ENCODE results near the gene SLC22A2.

Gene SLC22A2

DNA sequence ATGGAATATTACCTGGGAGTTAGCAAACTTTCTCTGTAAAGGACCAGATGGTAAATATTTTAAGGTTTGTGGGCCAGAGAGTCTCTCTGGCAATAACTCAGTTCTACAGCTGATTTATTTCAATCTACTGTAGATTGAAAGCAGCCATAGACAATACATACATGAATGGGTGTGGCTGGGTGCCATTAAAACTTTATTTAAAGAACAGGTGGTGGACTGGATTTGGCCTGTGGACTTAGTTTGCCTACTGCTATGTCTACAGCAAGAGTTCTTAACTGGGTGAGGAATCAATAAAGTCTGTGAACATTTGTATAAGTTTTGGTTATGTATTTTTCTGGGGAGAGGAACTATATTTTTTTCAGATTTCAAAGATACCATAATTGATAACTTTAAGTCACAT lies 55.1 kb downstream of the SLC22A2 start:
- no peak for DNase-seq

DNA sequence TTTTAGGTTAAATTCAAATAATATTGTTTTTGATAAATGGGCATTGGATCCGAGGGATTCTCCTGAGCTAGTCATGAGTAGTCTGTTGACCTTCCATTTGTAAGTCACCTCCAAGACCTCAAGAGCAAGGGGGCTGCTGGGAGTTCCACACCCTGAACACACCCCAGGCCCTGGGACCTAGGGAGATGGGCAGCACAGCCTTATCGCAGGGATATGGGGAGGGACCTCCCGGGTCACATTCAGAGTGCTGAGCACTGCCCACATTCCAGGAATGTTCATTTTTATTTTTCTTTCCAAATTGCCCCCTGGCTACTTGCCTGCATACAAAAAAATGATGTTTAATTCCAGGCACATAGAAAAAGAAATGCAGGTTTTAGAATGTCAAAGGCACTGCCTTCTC lies 55.5 kb downstream of the SLC22A2 start:
- DNase-seq = no peak

DNA sequence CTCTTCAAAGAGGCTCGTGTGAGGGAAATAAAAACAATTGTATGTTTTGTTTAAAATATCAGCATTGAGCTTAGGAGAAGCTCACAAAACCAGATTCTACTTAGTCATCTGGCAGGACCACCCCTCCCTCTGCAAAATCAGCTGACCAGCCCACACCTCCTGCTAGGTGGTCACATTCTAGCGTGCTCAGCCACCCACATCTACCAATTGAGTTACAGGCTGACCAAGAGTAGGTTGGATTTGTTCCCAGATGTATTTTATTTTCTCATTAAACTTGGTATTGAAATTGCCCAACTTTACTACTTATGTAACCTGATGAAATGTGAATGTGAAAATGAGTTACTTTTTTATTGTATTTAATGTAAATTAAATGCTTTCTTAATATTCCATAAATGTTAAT lies 56.2 kb downstream of the SLC22A2 start:
- no peak for DNase-seq

DNA sequence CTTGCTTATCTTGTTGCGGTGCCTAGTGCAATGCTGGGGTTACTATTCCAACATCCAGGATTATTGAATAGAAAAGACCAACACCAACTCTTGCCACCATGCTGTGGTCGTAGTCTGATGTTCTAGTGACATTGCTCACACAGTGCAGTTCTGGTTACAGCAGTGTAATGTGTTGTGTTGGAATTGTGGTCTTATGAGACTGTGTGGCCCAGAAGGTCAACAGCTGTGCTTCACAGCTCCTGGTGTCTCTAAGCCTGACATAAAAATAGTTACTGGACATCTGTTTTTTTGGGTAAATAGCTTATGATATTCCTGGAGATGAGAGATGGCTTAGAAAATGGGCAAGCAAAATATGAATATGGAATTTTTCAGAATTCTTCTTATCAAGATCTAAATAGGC lies 57.6 kb downstream of the SLC22A2 start:
- no peak for DNase-seq

DNA sequence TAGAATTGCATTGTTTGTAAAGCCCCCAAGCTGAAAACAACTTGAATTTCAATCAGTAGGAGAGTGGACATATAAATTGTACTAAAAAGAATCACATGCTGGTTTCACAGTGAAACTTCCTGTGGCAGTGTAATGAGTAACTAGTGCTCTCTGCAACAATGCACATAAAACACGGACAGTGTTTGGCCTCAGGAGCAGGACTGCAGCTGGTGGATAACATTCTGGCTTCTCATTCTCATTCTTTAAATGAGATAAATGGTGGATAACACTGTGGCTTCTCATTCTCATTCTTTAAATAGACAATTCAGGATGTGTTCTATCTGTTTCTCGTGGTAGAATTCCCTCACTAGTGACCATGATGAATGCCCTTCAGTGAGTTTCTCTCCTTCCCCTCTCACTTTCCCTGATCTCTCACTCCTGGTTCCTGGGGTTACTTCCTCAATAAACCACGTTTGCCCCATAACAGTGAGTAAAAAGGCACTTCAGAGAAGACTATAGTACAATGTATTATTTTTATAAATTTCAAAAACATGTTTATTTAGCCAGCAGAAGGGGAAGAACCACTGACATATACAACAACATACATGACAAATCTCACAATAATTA lies 59.9 kb downstream of the SLC22A2 start:
- no peak for DNase-seq

DNA sequence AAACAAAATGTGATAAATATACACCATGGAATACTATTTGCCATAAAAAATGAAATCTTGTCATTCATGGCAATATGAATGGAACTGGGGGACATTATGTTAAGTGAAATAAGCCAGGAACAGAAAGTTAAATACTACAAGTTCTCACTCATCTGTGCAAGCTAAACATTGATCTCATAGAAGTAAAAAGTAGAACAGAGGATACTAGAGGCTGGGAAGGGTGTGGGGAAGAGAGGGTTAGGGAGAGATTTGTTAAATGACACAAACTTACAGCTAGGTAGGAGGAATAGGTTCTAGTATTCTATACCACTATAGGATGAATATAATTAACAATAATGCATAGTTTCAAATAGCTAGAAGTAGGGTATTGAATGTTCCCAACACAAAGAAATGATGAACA lies 61.0 kb downstream of the SLC22A2 start:
- DNase-seq = no peak

DNA sequence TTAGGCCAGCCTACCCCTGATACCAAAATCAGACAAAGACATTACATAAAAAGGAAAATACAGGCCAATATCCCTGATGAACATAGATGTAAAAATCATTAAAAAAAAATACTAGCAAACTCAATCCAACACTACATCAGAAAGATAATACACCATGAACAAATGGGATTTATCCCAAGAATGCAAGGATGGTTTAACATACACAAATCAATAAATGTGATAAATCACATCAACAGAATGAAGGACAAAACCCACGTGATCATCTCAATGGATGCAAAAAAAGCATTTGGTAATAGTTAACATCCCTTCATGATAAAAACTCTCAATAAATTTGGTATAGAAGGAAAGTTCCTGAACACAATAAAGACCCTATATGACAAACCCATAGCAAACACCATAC lies 63.8 kb downstream of the SLC22A2 start:
- no peak for DNase-seq

DNA sequence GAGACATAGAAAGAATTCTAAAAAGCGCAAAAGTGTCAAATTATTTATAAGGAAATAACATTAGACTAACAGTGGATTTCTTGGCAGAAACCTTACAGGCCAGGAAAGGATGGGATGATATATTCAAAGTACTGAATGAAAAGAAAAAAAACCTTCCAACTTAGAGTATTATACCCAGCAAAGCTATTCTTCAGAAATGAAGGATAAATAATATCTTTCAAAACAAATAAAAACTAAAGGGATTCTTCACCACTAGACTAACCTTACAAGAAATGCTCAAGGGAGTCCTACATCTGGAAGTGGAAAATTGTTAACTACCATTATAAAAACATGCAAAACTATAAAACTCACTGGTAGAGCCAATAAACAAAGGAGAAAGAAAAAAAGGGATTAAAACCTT lies 65.8 kb downstream of the SLC22A2 start:
- no peak for DNase-seq

DNA sequence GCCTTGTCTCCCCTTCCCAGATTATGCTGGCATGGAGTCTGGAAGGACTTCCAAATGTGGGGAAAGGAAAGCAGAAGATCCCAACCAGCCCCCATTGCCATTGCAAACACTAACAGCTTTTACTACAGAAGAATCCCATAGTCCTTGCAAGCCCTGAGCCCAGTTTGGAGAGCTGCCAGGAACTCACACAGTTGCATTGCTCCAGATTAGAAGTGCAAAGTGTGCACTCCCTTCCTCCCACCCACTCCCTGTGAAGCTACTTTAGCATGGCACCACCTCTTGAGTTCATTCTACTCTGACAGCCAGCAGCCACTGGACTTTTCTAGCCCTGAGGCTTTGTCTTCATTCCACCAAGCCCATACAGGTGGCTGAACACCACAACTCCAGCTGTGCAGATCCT lies 67.6 kb downstream of the SLC22A2 start:
- no peak for DNase-seq

DNA sequence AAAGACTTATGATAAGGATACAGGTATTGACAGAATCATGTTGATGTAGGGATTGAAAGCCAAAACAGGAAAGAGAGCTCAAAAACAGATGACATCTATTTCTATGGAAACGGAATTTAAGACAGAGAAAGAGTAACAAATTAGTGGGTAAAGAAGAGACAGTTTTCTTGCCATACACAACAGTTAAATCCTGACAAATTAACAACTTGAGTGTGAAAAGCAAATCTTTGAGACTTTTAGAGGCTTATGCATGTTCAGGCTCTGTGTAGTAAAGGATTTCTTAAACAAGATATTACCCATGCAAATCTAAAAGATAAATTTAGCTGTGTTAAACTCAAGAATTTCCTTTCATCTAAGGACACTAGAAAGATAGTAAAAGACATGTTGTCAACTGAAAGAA lies 68.5 kb downstream of the SLC22A2 start:
- no peak for DNase-seq

DNA sequence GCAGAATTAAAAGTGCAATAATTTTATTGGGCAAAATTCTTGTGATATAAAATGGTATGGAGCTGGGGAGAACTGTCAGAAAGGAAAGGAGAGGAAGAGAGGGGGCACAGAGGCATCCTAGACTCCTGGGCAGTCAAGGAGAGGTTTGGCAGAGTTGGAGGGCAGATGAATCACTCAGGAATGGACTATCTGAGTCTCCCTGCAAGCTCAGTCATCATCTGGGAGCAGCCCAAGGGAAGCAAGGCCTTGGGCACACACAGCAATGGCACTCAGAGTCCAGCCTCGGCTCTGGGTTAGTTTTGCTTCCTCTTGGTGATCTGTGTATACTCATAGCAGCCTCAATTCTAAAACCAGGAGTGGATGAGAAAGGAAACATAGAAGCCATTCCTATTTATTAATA lies 69.8 kb downstream of the SLC22A2 start:
- DNase-seq = no peak

DNA sequence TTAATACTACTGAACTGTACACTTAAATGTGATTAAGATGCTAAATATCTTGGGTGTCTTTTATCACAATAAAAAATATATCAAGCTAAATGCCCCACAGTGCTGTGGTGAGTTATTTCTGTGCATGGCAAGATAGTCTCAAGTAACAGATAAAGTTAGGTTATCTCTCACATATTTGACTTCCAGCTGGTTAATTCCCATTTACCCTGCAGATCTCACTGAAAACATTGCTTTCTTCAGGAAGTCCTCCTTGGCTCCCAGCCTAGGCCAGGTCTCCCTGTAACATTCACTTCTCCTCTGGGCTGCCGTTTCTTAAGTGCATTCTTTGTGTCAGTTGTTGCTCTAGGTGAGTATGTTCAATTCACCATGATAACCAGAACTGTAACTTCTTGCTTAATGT lies 77.9 kb downstream of the SLC22A2 start:
- no peak for DNase-seq

DNA sequence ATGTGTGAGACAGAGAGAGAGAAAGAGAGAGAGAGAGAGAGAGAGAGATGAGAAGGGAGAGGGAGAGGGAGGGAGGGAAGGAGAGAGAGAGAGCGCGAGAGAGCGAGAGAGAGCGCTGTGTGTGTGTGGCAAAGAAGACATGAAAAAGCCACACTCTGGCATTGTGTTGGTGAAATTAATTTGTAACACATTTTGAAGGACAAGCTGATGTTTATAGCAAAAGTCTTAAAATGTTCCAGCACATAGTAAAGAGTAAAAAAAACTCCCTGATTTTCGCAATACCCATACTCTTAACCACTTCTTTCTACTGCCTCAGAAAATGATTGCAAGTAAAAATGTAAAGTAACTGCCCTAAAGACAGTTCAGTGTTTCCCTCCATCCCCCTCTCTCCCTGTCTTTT lies 80.3 kb downstream of the SLC22A2 start:
- DNase-seq = no peak

DNA sequence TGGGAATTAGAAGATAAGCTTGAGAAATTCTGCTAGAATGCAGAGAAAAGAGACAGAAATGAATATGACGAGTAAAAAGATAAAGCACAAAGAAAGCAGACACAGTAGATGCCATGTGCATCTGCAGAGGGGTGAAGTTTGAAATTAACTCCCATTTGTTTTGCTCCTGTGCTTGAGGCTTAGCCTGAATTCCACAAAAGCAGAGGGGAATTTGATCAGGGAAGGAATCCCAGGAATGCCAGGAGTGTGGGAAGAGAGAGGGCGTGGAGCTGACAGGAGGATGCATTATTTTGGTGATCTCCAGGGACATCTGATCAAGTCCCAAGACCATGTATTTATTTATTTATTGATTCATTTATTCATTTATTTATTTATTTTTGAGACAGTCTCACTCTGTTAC lies 81.4 kb downstream of the SLC22A2 start:
- DNase-seq = no peak

DNA sequence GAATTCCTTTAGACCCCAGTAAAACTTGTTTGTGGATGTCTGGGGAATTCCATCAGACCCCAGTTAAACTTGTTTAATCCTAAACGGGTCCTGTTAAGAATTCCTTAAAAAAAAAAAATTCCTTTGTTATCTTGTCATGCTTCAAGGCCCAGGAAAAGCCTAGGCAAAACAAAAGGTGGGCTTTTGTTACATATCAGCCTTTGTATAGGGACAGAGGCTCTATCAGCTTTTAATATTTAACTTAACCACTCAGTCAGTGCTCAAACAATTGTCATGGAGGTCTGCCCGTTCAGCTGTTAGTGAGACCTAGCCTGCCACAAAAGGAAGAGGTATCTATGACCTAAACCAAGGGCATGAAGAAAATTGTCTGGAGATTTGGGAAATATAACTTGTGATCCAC lies 83.9 kb downstream of the SLC22A2 start:
- DNase-seq = no peak

DNA sequence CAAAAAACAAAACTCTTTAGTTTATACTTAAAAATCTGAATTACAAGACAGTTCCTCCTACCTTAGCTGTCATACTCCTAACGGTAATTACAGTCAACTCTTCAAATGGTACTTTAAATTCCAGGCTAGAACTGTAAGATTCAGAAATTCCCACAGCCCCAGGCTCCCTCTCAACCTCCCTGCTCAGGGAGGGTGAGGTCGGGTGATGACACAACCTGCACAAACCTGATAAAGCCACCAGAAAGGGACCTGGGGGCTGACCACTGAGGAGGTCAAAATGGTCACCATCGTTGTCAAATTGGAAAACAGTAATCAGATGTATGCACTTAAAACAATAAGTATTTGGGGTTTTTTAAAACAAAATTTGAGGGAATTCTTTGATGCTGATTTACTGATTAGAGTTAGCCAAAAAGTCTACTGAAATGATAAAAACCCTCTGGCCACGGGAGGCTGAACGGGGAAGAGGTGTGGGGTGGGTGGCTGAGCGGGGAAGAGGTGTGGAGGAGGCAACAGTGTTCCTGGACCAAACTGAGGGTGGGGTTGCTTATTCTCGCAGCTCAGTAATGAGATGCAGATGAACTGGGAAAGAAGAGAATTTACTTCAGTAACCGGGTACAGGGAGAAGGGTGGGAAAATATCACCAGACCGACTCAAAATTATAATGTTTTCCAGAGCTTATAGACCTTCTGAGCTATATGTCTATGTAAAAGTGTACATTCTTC lies 84.7 kb downstream of the SLC22A2 start:
- DNase-seq = no peak

DNA sequence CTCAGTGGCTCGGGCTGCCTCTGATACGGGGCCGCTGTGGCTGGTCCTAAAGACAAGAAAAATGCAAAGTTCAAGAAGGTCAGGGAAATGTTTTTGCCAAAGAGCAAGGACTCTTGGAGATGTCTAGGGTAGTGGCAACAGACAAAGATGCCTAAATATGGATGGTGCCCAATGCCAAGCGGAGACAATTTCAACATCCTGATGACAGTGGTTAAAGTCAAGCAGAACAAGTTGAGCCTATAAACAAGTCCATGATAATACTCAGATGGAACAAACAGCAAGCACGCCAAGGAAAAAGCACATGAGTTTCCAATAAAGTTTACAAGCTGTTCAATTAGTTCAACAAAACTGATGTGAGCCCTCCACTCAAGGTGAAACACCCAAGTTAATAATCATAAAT lies 85.9 kb downstream of the SLC22A2 start:
- DNase-seq = no peak

DNA sequence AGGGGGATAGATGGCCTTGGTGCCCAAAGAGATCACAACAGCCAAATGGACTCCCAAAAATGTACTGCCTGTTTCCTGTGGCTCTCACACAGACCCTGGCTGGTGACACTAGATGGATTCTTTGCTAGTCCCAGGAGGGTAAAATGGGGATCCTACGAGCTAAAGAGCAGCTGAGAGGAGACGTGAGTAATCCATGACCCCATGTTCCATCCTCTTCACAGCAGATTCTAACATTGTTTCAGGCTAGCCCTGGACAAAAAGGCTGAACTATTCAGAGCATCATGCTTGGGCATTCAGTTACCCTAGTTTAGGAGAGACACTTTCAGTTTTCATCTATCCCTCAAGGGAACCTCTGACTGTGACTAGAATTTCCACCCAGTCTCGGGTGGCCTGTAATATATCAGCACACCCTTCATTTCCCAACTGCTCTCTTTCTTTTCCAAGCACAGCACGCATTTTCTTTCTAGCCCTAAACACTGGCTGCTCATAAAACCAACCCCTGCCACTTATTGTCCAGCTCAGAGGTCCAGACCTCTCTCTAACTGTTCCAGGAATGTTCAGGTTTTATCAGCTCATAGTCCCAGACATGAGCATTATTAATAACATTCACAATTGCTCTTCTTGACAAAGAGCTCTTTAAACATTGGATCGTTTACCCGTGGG lies 88.5 kb downstream of the SLC22A2 start:
- no peak for DNase-seq

DNA sequence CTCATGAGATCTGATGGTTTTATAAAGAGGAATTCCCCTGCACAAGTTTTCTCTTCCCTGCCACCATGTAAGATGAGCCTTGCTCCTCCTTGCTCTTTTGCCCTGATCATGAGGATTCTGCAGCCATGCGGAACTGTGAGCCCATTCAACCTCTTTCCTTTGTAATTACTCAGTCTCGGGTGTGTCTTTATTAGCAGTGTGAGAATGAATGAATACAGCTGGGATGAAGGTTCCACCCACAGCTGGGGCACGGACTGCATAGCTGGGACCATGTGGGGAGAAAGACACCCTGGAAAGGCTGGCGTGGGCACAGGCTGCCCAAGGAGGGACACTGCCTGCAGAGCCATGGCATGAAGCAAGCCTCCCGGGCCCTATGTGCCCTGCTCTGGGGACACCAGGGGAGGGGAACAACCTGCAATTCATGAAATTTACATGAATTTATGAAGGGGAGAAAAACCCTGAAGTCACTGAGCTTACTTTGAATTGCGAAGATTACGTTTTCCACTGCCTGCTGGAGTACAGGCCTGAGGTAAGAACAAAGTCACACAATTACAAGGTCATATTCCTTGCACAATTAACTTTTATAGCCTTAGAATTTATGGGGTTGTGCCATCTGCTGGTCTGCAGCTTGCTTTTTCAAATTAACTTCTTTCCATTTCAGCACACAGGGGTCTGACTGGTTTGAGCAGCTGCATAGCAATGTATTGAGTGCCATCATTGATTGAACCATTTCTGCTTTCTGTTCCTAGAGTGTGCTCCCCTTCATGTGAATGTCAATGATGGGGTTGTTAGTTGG lies 90.8 kb downstream of the SLC22A2 start:
- no peak for DNase-seq
